Endothelial cell of umbilical vein (primary cell): ENCODE data around the gene HOMER1. TPM values are rescaled to one million over a fixed set of nuclear protein-coding genes. Genes with fewer than 3 reads are reported as not detected.

Source experiments
- BruUV-seq: library from RNA; stranded (reverse); fragments of 400-500 nt; replicated peaks from 2 replicates; lab custom pipeline; 2021; lab: Mats Ljungman, UMichigan
- CTCF ChIA-PET: fragments of 300-600, 350-600 bp; sonication (Branson Sonifier 250); formaldehyde crosslinking; loops from one replicate; lab custom pipeline; 2021; ENCODE audit warnings: antibody characterized with exemption, inconsistent platforms; lab: Charles Lee
- POLR2A ChIA-PET: fragments of 300-600, 350-600 bp; sonication (Branson Sonifier 250); formaldehyde crosslinking; loops from one replicate; lab custom pipeline; 2021; ENCODE audit warnings: antibody characterized with exemption, inconsistent platforms; lab: Charles Lee
- DNase-seq: peaks from one replicate; pipeline ENCODE4 v3.0.0-alpha.2; 2011; ENCODE audit warnings: low read depth, low spot score
- FAIRE-seq: peaks from 2 replicates; lab custom pipeline; 2011; peaks lifted over from hg19 to GRCh38; lab: Jason Lieb, UNC
- H2AFZ ChIP-seq: 2 replicates; pipeline ENCODE4 v1.6.0; 2012; ENCODE audit warnings: low read depth, low read length, control low read depth, inconsistent platforms
- H3K27ac ChIP-seq: 2 replicates; pipeline ENCODE4 v1.5.1; 2011; ENCODE audit warnings: low read depth, mild to moderate bottlenecking, control low read depth, low read length, moderate library complexity; ENCODE audit not compliant: insufficient read depth
- H3K27me3 ChIP-seq, 2 experiments: 2 replicates each; pipeline versions ENCODE4 v1.6.0 to v1.6.1; 2011; ENCODE audit warnings: low read length in 2 of 2, mixed read lengths in 1 of 2; ENCODE audit not compliant: control insufficient read depth in 2 of 2, insufficient read depth in 2 of 2
- H3K36me3 ChIP-seq, 2 experiments: 2 replicates in 1 of 2; 3 replicates in 1 of 2; pipeline ENCODE4 v1.5.1; 2011; ENCODE audit warnings: low read length in 2 of 2, mild to moderate bottlenecking in 1 of 2, moderate library complexity in 1 of 2; ENCODE audit not compliant: control insufficient read depth in 2 of 2, insufficient read depth in 2 of 2; ENCODE audit errors: extremely low read depth in 1 of 2
- H3K4me1 ChIP-seq: 3 replicates; pipeline ENCODE4 v1.5.1; 2011; ENCODE audit warnings: mild to moderate bottlenecking, low read length; ENCODE audit not compliant: control insufficient read depth, insufficient read depth; ENCODE audit errors: extremely low read depth
- H3K4me2 ChIP-seq: 2 replicates; pipeline ENCODE4 v1.6.1; 2011; ENCODE audit warnings: low read length, control low read depth, mixed read lengths; ENCODE audit not compliant: insufficient read depth
- H3K4me3 ChIP-seq, 3 experiments: fragments of 200-600 bp in 1 of 3; sonication (generic), shearing (Covaris generic) in 1 of 3; replicated peaks in 1 of 3; 2 replicates each; pipeline ENCODE4 v1.5.1; 2011 to 2016; ENCODE audit warnings: control low read depth in 3 of 3, low read length in 3 of 3, mild to moderate bottlenecking in 2 of 3, inconsistent platforms in 1 of 3, low read depth in 1 of 3, moderate library complexity in 1 of 3; ENCODE audit not compliant: insufficient read depth in 1 of 3
- H3K79me2 ChIP-seq: 2 replicates; pipeline ENCODE4 v1.6.0; 2012; ENCODE audit warnings: low read length, inconsistent platforms; ENCODE audit not compliant: control insufficient read depth, insufficient read depth
- H3K9ac ChIP-seq: replicated peaks from 2 replicates; pipeline ENCODE3; 2011; ENCODE audit warnings: low read length, control low read depth; ENCODE audit not compliant: insufficient read depth; ENCODE audit errors: extremely low read depth
- H3K9me1 ChIP-seq: replicated peaks from 3 replicates; pipeline ENCODE4 v1.6.0; 2011; ENCODE audit warnings: mild to moderate bottlenecking, low read length; ENCODE audit not compliant: control insufficient read depth, insufficient read depth; ENCODE audit errors: extremely low read depth
- H3K9me3 ChIP-seq: replicated peaks from 2 replicates; pipeline ENCODE4 v1.5.1; 2012; ENCODE audit warnings: low read length, inconsistent platforms; ENCODE audit not compliant: control insufficient read depth, insufficient read depth
- H4K20me1 ChIP-seq: replicated peaks from 2 replicates; pipeline ENCODE3; 2011; ENCODE audit warnings: mild to moderate bottlenecking, low read length; ENCODE audit not compliant: control insufficient read depth, insufficient read depth; ENCODE audit errors: extremely low read depth
- CTCF ChIP-seq, 2 donors: IDR thresholded peaks; 1 replicate in 1 of 2; 2 replicates in 1 of 2; pipeline ENCODE4 v1.5.1; 2011; ENCODE audit warnings: low read length in 2 of 2, mild to moderate bottlenecking in 2 of 2, moderate library complexity in 2 of 2, control low read depth in 1 of 2, inconsistent platforms in 1 of 2, low read depth in 1 of 2; ENCODE audit not compliant: insufficient read depth in 1 of 2; ENCODE audit errors: extremely low read depth in 1 of 2
- EZH2 ChIP-seq: IDR thresholded peaks from 2 replicates; pipeline ENCODE4 v1.6.1; 2012; ENCODE audit warnings: borderline replicate concordance, low read depth, mild to moderate bottlenecking, moderate library complexity, low read length, inconsistent platforms; ENCODE audit not compliant: severe bottlenecking
- FOS ChIP-seq: IDR thresholded peaks from 2 replicates; pipeline ENCODE4 v1.6.1; 2011; ENCODE audit warnings: mild to moderate bottlenecking, low read length, moderate library complexity, borderline replicate concordance; ENCODE audit not compliant: insufficient read depth
- GATA2 ChIP-seq: IDR thresholded peaks from 2 replicates; pipeline ENCODE4 v1.7.0; 2011; ENCODE audit warnings: low read depth, mild to moderate bottlenecking, moderate library complexity, mixed read lengths, low read length; ENCODE audit not compliant: insufficient read length, insufficient read depth
- JUN ChIP-seq: IDR thresholded peaks from 2 replicates; pipeline ENCODE4 v1.6.1; 2011; ENCODE audit warnings: borderline replicate concordance, low read depth; ENCODE audit not compliant: insufficient read length, insufficient read depth
- MAX ChIP-seq: IDR thresholded peaks from 2 replicates; pipeline ENCODE4 v1.6.1; 2011; ENCODE audit not compliant: insufficient read depth, insufficient read length
- MYC ChIP-seq: IDR thresholded peaks from one replicate; pipeline ENCODE4 v1.6.1; 2011; ENCODE audit warnings: mild to moderate bottlenecking, low read depth, low read length
- POLR2A ChIP-seq: IDR thresholded peaks from 2 replicates; pipeline ENCODE4 v1.6.1; 2012; ENCODE audit warnings: low read depth, mild to moderate bottlenecking, control low read depth, low read length
- POLR2AphosphoS5 ChIP-seq: IDR thresholded peaks from 2 replicates; pipeline ENCODE4 v1.6.1; 2012; ENCODE audit warnings: low read depth, mild to moderate bottlenecking, control low read depth, low read length, moderate library complexity; ENCODE audit not compliant: insufficient read depth
- dilution Hi-C: fragments of 300-500 bp; cut with MboI; formaldehyde crosslinking; loops from one replicate; pipeline ENCODE4 v1.15.0; 2019; ENCODE audit warnings: low sequenced_read_pairs; ENCODE audit not compliant: extremely low pct_ligation_motif_present
- intact Hi-C: fragments of 100-400 bp; cut with micrococcal nuclease; formaldehyde crosslinking; loops from one replicate; pipeline ENCODE4 v1.10.0; 2022
- polyA plus RNA-seq, 4 experiments: library from polyadenylated mRNA; depleted of rRNA in 3 of 4; stranded (reverse) in 3 of 4; unstranded in 1 of 4; fragments of >200 nt; gene quantifications; 2 replicates each; pipeline versions ENCODE4 v1.2.1 to v1.2.3, GENCODE V29; 2011 to 2012; ENCODE audit warnings: missing spikeins in 1 of 4
- total RNA-seq: library from RNA; stranded (reverse); gene quantifications from 2 replicates; pipeline ENCODE4 v1.2.3, GENCODE V29; 2021

Gene HOMER1
- total and polyA plus RNA-seq, 2 donors (not counting 3 experiments of a cell fraction or from before 2014, with no cell fraction given), result 0.57 to 3.9 TPM

GRCh38 chr5:79423296-79423695 lies 90.6 kb downstream of the HOMER1 start:
- no peaks in the 10 kb centered on the region for H3K9me1 ChIP-seq
- POLR2A ChIA-PET, result no interaction called here
- no peak overlapping the region for H3K9ac ChIP-seq
- H3K27ac ChIP-seq, result no peak overlapping the region
- CTCF ChIA-PET, result interaction anchor here (2.2 kb wide), 1 partner anchor 398 kb away, joined by 5 read pairs; no protein-coding TSS in a partner anchor
- no peak overlapping the region for H2AFZ ChIP-seq
- H3K4me1 ChIP-seq, result no peaks in the 10 kb centered on the region
- BruUV-seq, result no TSS peak
- intact Hi-C loops, result no loop called here
- no peaks in the 10 kb centered on the region for H3K9me3 ChIP-seq
- no peaks in the 10 kb centered on the region for H3K27me3 ChIP-seq
- dilution Hi-C loops, result no loop called here
- no peaks in the 10 kb centered on the region for H3K79me2 ChIP-seq
- H3K36me3 ChIP-seq, result no peaks in the 10 kb centered on the region
- FAIRE-seq (no peak), DNase-seq (no peak)
- TF ChIP-seq GATA2 (no peak), POLR2A (no peak), JUN (no peak), FOS (no peak), EZH2 (no peak), MAX (no peak), POLR2AphosphoS5 (no peak), MYC (no peak), CTCF (IDR thresholded peaks at IDR 0.05; ENCODE audit: extremely low read depth in 1 of 2, insufficient read depth in 1 of 2, low read depth in 1 of 2, low read length in 2 of 2) (no peak)
- H3K4me3 ChIP-seq, result no peak overlapping the region
- no peaks in the 10 kb centered on the region for H4K20me1 ChIP-seq
- H3K4me2 ChIP-seq, result no peak overlapping the region
